Measurements from ENCODE around the gene TRIO. TPM values are rescaled to one million over a fixed set of nuclear protein-coding genes. Genes with fewer than 3 reads are reported as not detected.

Gene TRIO
- total and polyA plus RNA-seq, 2 donors (not counting 3 experiments of a cell fraction or from before 2014, with no cell fraction given), result 82.9 to 248 TPM

DNA sequence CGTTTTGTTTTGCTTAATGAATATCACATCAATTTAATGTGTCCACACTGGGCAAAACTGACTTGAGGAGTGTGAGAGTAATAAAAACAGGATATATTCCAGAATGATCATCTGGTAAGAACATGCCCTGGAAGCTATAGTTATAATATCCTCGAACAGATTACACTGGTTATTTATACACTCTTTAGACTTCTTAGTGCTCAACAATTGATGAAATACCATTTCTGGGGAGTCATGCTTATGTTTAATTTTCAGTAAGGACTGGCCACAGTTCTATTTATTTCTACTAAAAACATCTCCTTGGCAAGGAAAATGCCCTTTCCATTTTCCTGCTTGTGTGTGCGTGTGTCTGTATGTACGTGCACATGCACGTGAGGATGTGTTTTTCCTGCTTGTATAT lies 205.0 kb downstream of the TRIO start:
- Histone ChIP-seq H3K79me2 (ENCODE audit: control insufficient read depth, insufficient read depth, low read length) (peaks cover 37% of the 10 kb centered on the region), H3K4me2 (ENCODE audit: insufficient read depth, low read length) (no peak overlapping the region), H3K9me3 (replicated peaks; ENCODE audit: control insufficient read depth, insufficient read depth, low read length) (no peaks in the 10 kb centered on the region), H3K4me3 (replicated peaks in 1 of 3; ENCODE audit: insufficient read depth in 1 of 3, low read depth in 1 of 3, low read length in 3 of 3) (no peak overlapping the region), H3K27me3 (ENCODE audit: control insufficient read depth in 2 of 2, insufficient read depth in 2 of 2, low read length in 2 of 2) (no peaks in the 10 kb centered on the region), H3K9me1 (replicated peaks; ENCODE audit: control insufficient read depth, extremely low read depth, insufficient read depth, low read length) (no peaks in the 10 kb centered on the region), H2AFZ (ENCODE audit: low read depth, low read length) (no peak overlapping the region), H4K20me1 (replicated peaks; ENCODE audit: control insufficient read depth, extremely low read depth, insufficient read depth, low read length) (no peaks in the 10 kb centered on the region), H3K36me3 (ENCODE audit: control insufficient read depth in 2 of 2, extremely low read depth in 1 of 2, insufficient read depth in 2 of 2, low read length in 2 of 2) (peaks cover 2 to 4% of the 10 kb centered on the region in 2 experiments), H3K9ac (replicated peaks; ENCODE audit: extremely low read depth, insufficient read depth, low read length) (no peak overlapping the region), H3K27ac (ENCODE audit: insufficient read depth, low read depth, low read length) (no peak overlapping the region), H3K4me1 (ENCODE audit: control insufficient read depth, extremely low read depth, insufficient read depth, low read length) (no peaks in the 10 kb centered on the region)
- no peak for DNase-seq (ENCODE audit: low read depth, low spot score)
- TF ChIP-seq, protein P1, sequence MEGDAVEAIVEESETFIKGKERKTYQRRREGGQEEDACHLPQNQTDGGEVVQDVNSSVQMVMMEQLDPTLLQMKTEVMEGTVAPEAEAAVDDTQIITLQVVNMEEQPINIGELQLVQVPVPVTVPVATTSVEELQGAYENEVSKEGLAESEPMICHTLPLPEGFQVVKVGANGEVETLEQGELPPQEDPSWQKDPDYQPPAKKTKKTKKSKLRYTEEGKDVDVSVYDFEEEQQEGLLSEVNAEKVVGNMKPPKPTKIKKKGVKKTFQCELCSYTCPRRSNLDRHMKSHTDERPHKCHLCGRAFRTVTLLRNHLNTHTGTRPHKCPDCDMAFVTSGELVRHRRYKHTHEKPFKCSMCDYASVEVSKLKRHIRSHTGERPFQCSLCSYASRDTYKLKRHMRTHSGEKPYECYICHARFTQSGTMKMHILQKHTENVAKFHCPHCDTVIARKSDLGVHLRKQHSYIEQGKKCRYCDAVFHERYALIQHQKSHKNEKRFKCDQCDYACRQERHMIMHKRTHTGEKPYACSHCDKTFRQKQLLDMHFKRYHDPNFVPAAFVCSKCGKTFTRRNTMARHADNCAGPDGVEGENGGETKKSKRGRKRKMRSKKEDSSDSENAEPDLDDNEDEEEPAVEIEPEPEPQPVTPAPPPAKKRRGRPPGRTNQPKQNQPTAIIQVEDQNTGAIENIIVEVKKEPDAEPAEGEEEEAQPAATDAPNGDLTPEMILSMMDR (IDR thresholded peaks at IDR 0.05; ENCODE audit: extremely low read depth in 1 of 2, insufficient read depth in 1 of 2, low read depth in 1 of 2, low read length in 2 of 2), result no peak
- TF ChIP-seq, protein P2, sequence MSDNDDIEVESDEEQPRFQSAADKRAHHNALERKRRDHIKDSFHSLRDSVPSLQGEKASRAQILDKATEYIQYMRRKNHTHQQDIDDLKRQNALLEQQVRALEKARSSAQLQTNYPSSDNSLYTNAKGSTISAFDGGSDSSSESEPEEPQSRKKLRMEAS (IDR thresholded peaks at IDR 0.05; ENCODE audit: insufficient read depth, insufficient read length), result no peak
- TF ChIP-seq FOS (IDR thresholded peaks at IDR 0.05; ENCODE audit: borderline replicate concordance, insufficient read depth, low read length), result no peak
- TF ChIP-seq POLR2AphosphoS5 (IDR thresholded peaks at IDR 0.05; ENCODE audit: insufficient read depth, low read depth, low read length), result no peak
- no peak for TF ChIP-seq EZH2 (IDR thresholded peaks at IDR 0.05; ENCODE audit: borderline replicate concordance, low read depth, low read length, severe bottlenecking)
- TF ChIP-seq POLR2A (IDR thresholded peaks at IDR 0.05; ENCODE audit: low read depth, low read length), result no peak
- TF ChIP-seq JUN (IDR thresholded peaks at IDR 0.05; ENCODE audit: borderline replicate concordance, insufficient read depth, insufficient read length, low read depth), result no peak
- TF ChIP-seq MYC (IDR thresholded peaks at IDR 0.05; ENCODE audit: low read depth, low read length), result no peak
- no peak for TF ChIP-seq GATA2 (IDR thresholded peaks at IDR 0.05; ENCODE audit: insufficient read depth, insufficient read length, low read depth, low read length)
- intact Hi-C loops (cut with micrococcal nuclease) (no loop called here), dilution Hi-C loops (cut with MboI; ENCODE audit: extremely low pct_ligation_motif_present, low sequenced_read_pairs) (no loop called here)
- no TSS peak for BruUV-seq (replicated peaks)
- ChIA-PET CTCF (no interaction called here), POLR2A (no interaction called here)
- FAIRE-seq, result no peak
